ENCODE data around the gene MALT1.

The MALT1 gene

DNA sequence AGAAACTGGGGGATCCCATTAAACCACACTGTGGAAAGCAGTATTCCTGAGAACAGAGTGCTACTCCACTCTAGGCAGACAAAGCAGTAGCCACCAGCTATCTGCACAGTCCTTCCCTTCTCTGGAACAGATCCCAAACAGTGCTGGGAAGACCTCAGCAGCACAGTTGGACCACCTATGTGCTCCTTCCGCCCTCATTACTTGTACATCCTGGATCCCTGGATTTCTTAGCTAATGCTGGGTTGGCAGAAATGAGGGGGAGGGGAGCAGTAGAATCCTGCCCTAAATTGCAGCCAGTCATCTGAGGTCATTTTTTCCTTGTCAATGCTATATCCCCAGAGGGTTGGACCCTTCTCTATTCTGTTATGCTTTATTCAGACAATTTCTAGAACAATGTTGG lies 13.8 kb upstream of the MALT1 start:
- TF ChIP-seq, protein P1, sequence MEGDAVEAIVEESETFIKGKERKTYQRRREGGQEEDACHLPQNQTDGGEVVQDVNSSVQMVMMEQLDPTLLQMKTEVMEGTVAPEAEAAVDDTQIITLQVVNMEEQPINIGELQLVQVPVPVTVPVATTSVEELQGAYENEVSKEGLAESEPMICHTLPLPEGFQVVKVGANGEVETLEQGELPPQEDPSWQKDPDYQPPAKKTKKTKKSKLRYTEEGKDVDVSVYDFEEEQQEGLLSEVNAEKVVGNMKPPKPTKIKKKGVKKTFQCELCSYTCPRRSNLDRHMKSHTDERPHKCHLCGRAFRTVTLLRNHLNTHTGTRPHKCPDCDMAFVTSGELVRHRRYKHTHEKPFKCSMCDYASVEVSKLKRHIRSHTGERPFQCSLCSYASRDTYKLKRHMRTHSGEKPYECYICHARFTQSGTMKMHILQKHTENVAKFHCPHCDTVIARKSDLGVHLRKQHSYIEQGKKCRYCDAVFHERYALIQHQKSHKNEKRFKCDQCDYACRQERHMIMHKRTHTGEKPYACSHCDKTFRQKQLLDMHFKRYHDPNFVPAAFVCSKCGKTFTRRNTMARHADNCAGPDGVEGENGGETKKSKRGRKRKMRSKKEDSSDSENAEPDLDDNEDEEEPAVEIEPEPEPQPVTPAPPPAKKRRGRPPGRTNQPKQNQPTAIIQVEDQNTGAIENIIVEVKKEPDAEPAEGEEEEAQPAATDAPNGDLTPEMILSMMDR (IDR thresholded peaks at IDR 0.05; ENCODE audit: control extremely low read depth, extremely low read depth, low read depth, missing control alignments): no peak
- CTCF ChIA-PET: interaction anchor here (1.0 to 3.5 kb wide), 5 partner anchors 12 to 413 kb away, joined by 4 to 24 read pairs (median 5); partner anchors contain the start of gene MALT1
- DNase-seq (ENCODE audit: extremely low spot score): no peak
- POLR2A ChIA-PET: interaction anchor here (1.1 to 1.3 kb wide), 3 partner anchors 13 to 94 kb away, joined by 3 to 7 read pairs (median 3); partner anchors contain the start of gene MALT1

DNA sequence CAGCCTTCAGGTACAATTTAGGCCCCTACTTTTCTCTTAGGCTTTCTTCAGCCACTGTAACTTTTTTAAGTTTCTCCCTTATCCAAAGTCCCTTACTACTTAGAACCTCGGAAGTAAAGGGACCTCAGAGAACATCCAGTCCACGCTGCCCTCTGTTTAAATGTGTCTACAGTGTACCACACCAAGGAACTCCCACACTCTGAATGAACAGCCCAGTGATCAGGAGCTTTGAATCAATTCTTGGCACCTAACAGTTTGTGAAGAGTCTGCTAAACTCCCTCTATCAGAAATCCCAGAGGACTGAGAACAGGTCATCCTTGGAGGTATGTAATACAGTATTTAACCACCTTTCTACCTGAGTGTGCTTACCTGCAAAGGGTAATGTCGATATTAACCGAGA lies 11.6 kb upstream of the MALT1 start:
- DNase-seq (ENCODE audit: extremely low spot score): no peak
- ChIA-PET CTCF (interaction anchor here (0.8 to 3.5 kb wide), 7 partner anchors 9 to 129 kb away, joined by 3 to 24 read pairs (median 6); partner anchors contain the start of gene MALT1), POLR2A (interaction anchor here (0.6 kb wide), 1 partner anchor 12 kb away, joined by 5 read pairs; no protein-coding TSS in a partner anchor)
- TF ChIP-seq, protein P1 (IDR thresholded peaks at IDR 0.05; ENCODE audit: control extremely low read depth, extremely low read depth, low read depth, missing control alignments): no peak

DNA sequence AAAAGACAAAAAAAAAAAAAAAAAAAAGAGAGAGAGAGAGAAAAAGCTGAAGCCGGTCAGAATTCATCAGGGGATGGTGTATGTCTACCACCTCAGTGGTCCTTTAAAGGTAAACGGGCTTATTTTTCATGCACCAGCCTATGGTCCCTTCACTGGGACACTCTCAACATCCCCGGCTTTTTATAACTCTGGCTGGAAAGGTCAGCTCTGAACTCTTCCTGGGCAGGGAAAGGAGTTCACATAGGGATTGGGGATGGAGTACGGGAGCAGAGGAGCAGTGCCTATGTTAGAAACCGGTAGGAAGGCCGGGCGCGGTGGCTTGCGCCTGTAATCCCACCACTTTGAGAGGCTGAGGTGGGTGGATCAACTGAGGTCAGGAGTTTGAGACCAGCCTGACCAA lies 10.3 kb upstream of the MALT1 start:
- TF ChIP-seq, protein P1 (IDR thresholded peaks at IDR 0.05; ENCODE audit: control extremely low read depth, extremely low read depth, low read depth, missing control alignments): no peak
- CTCF ChIA-PET: interaction anchor here (1.0 to 2.9 kb wide), 4 partner anchors 9 to 131 kb away, joined by 4 to 8 read pairs (median 6); no protein-coding TSS in a partner anchor
- POLR2A ChIA-PET: interaction anchor here (0.6 kb wide), 1 partner anchor 1241 kb away, joined by 11 read pairs; no protein-coding TSS in a partner anchor
- no peak for DNase-seq (ENCODE audit: extremely low spot score)

DNA sequence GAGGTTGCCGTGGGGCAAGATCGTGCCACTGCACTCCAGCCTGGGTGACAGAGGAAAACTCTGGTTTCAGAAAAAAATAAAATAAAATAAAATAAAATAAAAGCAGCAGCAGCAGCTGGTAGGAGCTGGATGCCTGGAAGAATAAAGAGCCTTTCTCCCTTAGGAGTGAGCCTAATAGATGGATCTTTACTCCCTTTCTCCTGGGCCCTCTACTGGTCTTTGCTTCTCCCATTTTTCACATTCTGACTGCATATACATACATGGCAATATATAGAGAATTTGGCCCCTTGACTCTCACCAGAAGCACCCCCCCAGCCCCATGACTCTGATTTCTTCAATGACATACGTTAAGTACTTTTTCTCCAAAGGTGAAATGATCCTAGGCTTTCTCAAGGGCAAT lies 9.8 kb upstream of the MALT1 start:
- POLR2A ChIA-PET: interaction anchor here (0.6 kb wide), 1 partner anchor 1240 kb away, joined by 11 read pairs; no protein-coding TSS in a partner anchor
- no peak for DNase-seq (ENCODE audit: extremely low spot score)
- TF ChIP-seq, protein P1 (IDR thresholded peaks at IDR 0.05; ENCODE audit: control extremely low read depth, extremely low read depth, low read depth, missing control alignments): no peak
- CTCF ChIA-PET: interaction anchor here (1.0 to 1.8 kb wide), 3 partner anchors 9 to 131 kb away, joined by 4 to 8 read pairs (median 4); no protein-coding TSS in a partner anchor

DNA sequence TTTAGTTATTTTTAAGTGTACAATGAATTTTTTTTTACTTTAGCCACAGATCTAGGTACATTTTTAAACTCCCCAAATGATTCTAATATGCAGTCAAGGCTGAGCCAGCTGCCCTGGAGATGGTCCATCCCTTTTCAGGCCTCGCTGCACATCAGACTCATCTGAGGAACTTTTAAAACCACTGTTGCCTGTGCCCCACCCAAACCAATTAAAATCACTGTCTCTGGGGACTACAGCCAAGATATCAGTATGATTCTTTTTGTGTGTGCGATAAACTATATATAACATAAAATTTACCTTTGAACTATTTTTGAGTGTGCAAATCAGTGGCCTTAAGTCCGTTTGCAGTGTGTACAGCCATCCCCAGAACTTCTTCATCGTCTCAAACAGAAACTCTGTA lies 9.1 kb upstream of the MALT1 start:
- ChIA-PET POLR2A (no interaction called here), CTCF (interaction anchor here (1.8 kb wide), 1 partner anchor 8 kb away, joined by 8 read pairs; no protein-coding TSS in a partner anchor)
- TF ChIP-seq, protein P1 (IDR thresholded peaks at IDR 0.05; ENCODE audit: control extremely low read depth, extremely low read depth, low read depth, missing control alignments): no peak
- DNase-seq (ENCODE audit: extremely low spot score): no peak

DNA sequence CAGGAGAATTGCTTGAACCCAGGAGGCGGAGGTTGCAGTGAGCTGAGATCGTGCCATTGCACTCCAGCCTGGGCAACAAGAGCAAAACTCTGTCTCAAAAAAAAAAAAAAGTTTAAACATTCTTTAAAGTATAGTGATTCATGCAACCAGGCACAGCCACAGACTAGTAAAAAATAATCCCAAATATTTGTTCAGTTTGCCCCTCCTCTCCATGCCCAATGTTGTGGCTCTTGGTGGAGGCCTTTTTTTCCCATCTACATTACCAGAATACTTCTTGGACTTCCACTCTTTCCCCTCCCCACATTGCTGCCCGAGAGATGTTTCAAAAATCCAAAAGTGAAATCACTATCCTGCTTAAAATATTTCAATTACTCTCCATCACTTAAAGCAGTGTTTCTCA lies 5.1 kb upstream of the MALT1 start:
- CTCF ChIA-PET: interaction anchor here (0.8 to 1.5 kb wide), 2 partner anchors 137 to 140 kb away, joined by 3 read pairs; no protein-coding TSS in a partner anchor
- DNase-seq (ENCODE audit: extremely low spot score): no peak
- TF ChIP-seq, protein P1 (IDR thresholded peaks at IDR 0.05; ENCODE audit: control extremely low read depth, extremely low read depth, low read depth, missing control alignments): no peak
- POLR2A ChIA-PET: interaction anchor here (0.6 kb wide), 1 partner anchor 1862 kb away, joined by 6 read pairs; no protein-coding TSS in a partner anchor
